Stimulated activated naive B cell treated with anti-CD40 and anti-IgM and Interleukin-4, amounts not matched to agents 10 μg/mL and 1 μg/mL and 100 μg/mL, for 72 hours (primary cell): Measurements from ENCODE around the gene ATP5MC3.

ENCODE experiments used
- ATAC-seq, 2 donors: fragments of 150-1000 bp; cut with Tn5 transposase; replicated peaks; 2 replicates each; pipeline ENCODE4 v1.10.0; 2021; ENCODE audit warnings: moderate library complexity in 1 of 2
- DNase-seq: peaks from one replicate; pipeline ENCODE4 v3.0.0; 2021
- H3K27ac Mint-ChIP-seq: one replicate; pipeline ENCODE4 v1.8.0; 2022; ENCODE audit warnings: mild to moderate bottlenecking, mixed read lengths
- H3K27me3 Mint-ChIP-seq, 2 donors: one replicate each; pipeline ENCODE4 v1.8.0; 2022; ENCODE audit warnings: mixed read lengths in 2 of 2
- H3K36me3 Mint-ChIP-seq, 2 donors: one replicate each; pipeline ENCODE4 v1.8.0; 2022; ENCODE audit warnings: mixed read lengths in 2 of 2, mild to moderate bottlenecking in 1 of 2
- H3K4me1 Mint-ChIP-seq, 2 donors: one replicate each; pipeline ENCODE4 v1.8.0; 2022; ENCODE audit warnings: mixed read lengths in 2 of 2, mild to moderate bottlenecking in 1 of 2
- H3K4me3 Mint-ChIP-seq, 2 donors: one replicate each; pipeline ENCODE4 v1.8.0; 2022; ENCODE audit warnings: mild to moderate bottlenecking in 2 of 2, mixed read lengths in 2 of 2, moderate library complexity in 1 of 2
- H3K9me3 Mint-ChIP-seq, 2 donors: one replicate each; pipeline ENCODE4 v1.8.0; 2022; ENCODE audit warnings: mixed read lengths in 2 of 2, mild to moderate bottlenecking in 1 of 2

ATP5MC3 gene

DNA sequence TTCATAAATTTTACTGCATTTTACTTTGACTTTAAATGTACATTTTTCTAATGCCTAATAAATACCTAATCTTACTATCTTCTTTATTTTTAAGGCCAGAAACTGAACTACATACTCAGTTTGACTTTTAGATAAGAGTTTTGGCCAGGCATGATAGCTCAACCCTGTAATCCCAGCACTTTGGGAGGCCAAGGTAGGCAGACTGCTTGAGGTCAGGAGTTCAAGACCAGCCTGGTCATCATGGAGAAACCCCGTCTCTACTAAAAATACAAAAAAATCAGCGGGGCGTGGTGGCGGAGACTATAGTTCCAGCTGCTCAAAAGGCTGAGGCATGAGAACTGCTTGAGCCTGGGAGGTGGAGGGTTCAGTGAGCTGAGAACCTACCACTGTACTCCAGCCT is 22.6 kb downstream of the ATP5MC3 start:
- Mint-ChIP-seq H3K4me3 (no peak overlapping the region), H3K27me3 (no peaks in the 10 kb centered on the region), H3K27ac (no peak overlapping the region), H3K9me3 (no peaks in the 10 kb centered on the region), H3K36me3 (peaks cover 8 to 23% of the 10 kb centered on the region in 2 donors), H3K4me1 (peaks cover 11 to 18% of the 10 kb centered on the region in 2 donors)
- no peak for DNase-seq
- no peak for ATAC-seq

DNA sequence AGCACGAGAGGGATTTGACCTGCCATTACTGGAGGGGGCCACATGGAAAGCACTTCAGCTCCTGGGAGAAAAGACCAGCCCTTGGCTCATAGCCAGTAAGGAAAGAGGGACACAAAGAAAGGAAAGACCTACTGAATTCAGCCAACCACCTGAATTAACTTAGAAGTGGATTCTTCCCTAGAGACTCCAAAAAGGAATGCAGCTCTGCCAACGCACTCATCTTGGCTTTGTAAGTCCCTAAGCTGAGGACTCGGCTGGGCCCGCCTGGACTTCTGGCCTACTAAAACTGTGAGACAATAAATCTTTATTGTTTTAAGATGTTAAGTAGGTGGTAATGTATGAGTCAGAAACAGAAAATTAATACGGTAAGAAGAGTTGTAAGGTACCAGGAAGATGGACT is 25.0 kb downstream of the ATP5MC3 start:
- Mint-ChIP-seq H3K4me3 (no peak overlapping the region), H3K36me3 (peaks cover 5 to 20% of the 10 kb centered on the region in 2 donors), H3K27me3 (no peaks in the 10 kb centered on the region), H3K9me3 (no peaks in the 10 kb centered on the region), H3K27ac (no peak overlapping the region), H3K4me1 (peaks cover 13 to 24% of the 10 kb centered on the region in 2 donors)
- DNase-seq (no peak), ATAC-seq (no peak)

DNA sequence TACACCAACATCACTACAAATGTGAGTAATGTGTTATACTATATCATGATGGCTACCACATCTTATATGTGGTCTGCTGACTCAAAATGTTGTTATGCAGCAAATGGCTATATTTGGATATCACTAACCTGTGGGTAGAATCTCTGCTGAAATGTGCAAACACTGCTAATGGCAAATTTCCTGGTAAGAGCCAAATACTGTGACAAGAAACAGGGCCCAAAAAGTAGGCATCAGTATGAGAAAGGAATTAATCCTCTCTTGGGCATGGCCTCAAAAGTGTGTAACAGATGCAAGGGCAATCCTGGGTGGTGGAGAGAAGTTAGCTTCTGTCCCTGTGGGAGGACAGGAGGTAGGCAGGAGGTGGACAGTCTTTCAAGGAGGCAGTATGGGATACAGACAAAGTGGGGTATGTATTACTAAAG is 26.8 kb downstream of the ATP5MC3 start:
- no peak for DNase-seq
- Mint-ChIP-seq H3K27ac (peak overlapping the region; percentile 31), H3K9me3 (no peaks in the 10 kb centered on the region)

DNA sequence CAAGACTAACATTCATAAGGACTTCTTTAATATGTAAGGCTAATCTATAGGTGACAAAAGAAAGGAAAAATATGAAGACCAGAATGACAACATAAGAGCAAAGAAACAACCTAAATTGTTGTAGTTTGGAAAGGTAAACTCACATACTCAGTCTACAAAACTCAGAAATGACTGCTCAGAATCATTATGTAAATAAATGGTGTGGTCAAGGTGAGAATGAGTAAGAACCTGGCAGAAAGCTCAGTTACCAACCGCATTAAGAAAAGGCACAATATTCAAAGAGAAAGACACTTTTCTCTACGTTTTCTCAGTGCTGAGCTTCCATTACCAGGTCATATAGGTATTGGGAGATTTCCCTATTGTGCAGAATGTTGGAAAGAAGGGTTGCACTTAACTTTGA is 29.3 kb downstream of the ATP5MC3 start:
- H3K4me1 Mint-ChIP-seq = peaks cover 9 to 36% of the 10 kb centered on the region in 2 donors
- no peak for ATAC-seq
- peak overlapping the region; percentile 9 for H3K27ac Mint-ChIP-seq
- H3K36me3 Mint-ChIP-seq = peaks cover 12 to 28% of the 10 kb centered on the region in 2 donors
- H3K9me3 Mint-ChIP-seq = no peaks in the 10 kb centered on the region
- H3K27me3 Mint-ChIP-seq = no peaks in the 10 kb centered on the region
- no peak overlapping the region for H3K4me3 Mint-ChIP-seq
- no peak for DNase-seq

More for the DNA sequence above, 26.8 kb downstream of the ATP5MC3 start:
- H3K4me3 Mint-ChIP-seq = no peak overlapping the region
- peaks cover 7 to 16% of the 10 kb centered on the region in 2 donors for H3K36me3 Mint-ChIP-seq
- H3K27me3 Mint-ChIP-seq = no peaks in the 10 kb centered on the region
- peaks cover 10 to 25% of the 10 kb centered on the region in 2 donors for H3K4me1 Mint-ChIP-seq
- peak; percentile 79 for ATAC-seq

DNA sequence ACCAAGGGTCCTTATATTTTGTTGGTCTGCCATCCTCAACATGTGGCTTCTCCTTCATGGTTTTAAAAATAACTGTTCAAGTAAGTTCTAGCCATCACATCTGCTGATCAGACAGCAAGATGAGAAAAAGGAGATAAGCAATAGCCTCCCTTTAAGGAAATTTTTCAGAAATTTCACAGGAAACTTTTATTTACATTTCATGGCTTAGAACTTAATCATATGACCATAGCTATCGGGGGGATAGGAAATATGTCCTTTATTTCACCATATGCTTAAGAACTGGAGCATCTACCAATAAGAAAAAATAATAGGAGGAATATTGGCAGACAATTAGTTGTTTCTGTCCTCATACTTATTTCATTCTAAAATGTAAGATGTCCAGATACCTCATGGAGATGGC is 29.7 kb downstream of the ATP5MC3 start:
- Mint-ChIP-seq H3K9me3 (no peaks in the 10 kb centered on the region), H3K4me3 (no peak overlapping the region), H3K4me1 (peaks cover 8 to 34% of the 10 kb centered on the region in 2 donors), H3K27ac (no peak overlapping the region), H3K27me3 (no peaks in the 10 kb centered on the region), H3K36me3 (peaks cover 12 to 24% of the 10 kb centered on the region in 2 donors)
- DNase-seq = no peak
- no peak for ATAC-seq

DNA sequence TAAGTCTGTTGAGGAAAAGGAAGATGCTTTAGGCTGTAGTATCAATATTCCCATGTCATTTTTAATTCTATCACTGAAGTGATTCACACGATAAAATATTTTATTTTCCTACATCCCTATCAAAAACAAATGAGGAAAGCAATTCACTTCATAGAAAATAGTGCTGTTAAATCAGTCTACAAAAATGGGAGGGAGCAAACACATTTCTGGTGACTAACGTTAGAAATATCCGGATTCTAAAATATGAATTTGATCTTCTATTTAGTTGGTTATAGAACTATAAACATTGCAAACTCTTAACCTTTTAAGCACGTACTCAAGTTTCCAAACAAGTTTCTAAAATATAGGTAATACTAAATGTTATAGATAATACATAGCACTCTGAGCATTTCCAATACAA is 34.3 kb downstream of the ATP5MC3 start:
- Mint-ChIP-seq H3K27me3 (no peaks in the 10 kb centered on the region), H3K27ac (no peak overlapping the region), H3K36me3 (peaks cover 20 to 35% of the 10 kb centered on the region in 2 donors), H3K4me3 (no peak overlapping the region), H3K9me3 (no peaks in the 10 kb centered on the region), H3K4me1 (peaks cover 9 to 32% of the 10 kb centered on the region in 2 donors)
- DNase-seq (no peak), ATAC-seq (no peak)

- no peak overlapping the region for H3K27ac Mint-ChIP-seq
- peaks cover 11 to 34% of the 10 kb centered on the region in 2 donors for H3K36me3 Mint-ChIP-seq
- H3K4me3 Mint-ChIP-seq = no peak overlapping the region
- DNase-seq = no peak
- H3K9me3 Mint-ChIP-seq = no peaks in the 10 kb centered on the region
- H3K4me1 Mint-ChIP-seq = peaks cover 5 to 29% of the 10 kb centered on the region in 2 donors
- no peaks in the 10 kb centered on the region for H3K27me3 Mint-ChIP-seq
- ATAC-seq = no peak
Observed at GRCh38 chr2:175143678-175144077, 37.8 kb downstream of the ATP5MC3 start.

DNA sequence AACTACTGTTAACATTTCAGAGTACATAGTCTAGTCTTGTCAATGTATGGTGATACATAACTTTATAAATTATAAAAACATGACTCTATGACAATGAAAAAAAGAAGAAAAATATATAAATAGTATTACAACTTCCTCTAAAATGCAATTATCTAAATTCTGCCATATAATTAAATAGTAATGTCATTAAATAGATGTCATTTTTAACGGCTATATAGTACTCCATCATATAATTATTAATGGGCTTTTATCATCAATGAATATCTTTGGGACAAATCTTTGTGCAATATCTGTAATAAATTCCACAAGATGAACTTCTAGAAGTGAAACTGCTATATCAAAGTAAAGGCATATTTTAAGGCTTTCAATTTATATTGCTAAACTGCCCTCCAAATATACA is 38.3 kb downstream of the ATP5MC3 start:
- H3K9me3 Mint-ChIP-seq = no peaks in the 10 kb centered on the region
- H3K27ac Mint-ChIP-seq = no peak overlapping the region
- no peaks in the 10 kb centered on the region for H3K27me3 Mint-ChIP-seq
- no peak overlapping the region for H3K4me3 Mint-ChIP-seq
- DNase-seq = no peak
- H3K36me3 Mint-ChIP-seq = peaks cover 14 to 33% of the 10 kb centered on the region in 2 donors
- peaks cover 5 to 27% of the 10 kb centered on the region in 2 donors for H3K4me1 Mint-ChIP-seq
- ATAC-seq = no peak

DNA sequence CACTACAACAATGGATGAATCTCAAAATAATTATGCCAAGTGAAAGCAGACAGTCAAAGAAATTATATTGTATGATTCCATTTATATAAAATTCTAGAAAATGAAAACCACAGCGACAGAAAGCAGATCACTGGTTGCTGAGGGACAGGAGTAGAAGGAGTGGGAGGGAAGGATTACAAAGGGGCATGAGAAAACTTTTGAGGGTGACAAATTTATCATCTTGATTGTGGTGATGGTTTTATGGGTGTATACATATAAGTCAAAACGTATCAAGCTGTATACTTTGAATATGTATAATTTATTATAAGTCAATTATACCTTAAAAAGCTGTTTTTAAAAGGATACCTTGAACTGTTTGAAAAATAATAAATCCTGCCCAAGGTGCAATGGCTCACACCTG is 41.2 kb downstream of the ATP5MC3 start:
- H3K9me3 Mint-ChIP-seq = no peaks in the 10 kb centered on the region
- no peaks in the 10 kb centered on the region for H3K27me3 Mint-ChIP-seq
- DNase-seq (no peak), ATAC-seq (no peak)
- H3K36me3 Mint-ChIP-seq = peaks cover 16 to 47% of the 10 kb centered on the region in 2 donors
- H3K4me1 Mint-ChIP-seq = peaks cover 12 to 52% of the 10 kb centered on the region in 2 donors
- no peak overlapping the region for H3K27ac Mint-ChIP-seq
- no peak overlapping the region for H3K4me3 Mint-ChIP-seq

GRCh38 chr2:175137793-175138192 is 43.7 kb downstream of the ATP5MC3 start:
- DNase-seq (no peak), ATAC-seq (no peak)
- Mint-ChIP-seq H3K27me3 (no peaks in the 10 kb centered on the region), H3K27ac (no peak overlapping the region), H3K4me1 (peaks cover 15 to 49% of the 10 kb centered on the region in 2 donors), H3K4me3 (no peak overlapping the region), H3K36me3 (peaks cover 18 to 47% of the 10 kb centered on the region in 2 donors), H3K9me3 (no peaks in the 10 kb centered on the region)

DNA sequence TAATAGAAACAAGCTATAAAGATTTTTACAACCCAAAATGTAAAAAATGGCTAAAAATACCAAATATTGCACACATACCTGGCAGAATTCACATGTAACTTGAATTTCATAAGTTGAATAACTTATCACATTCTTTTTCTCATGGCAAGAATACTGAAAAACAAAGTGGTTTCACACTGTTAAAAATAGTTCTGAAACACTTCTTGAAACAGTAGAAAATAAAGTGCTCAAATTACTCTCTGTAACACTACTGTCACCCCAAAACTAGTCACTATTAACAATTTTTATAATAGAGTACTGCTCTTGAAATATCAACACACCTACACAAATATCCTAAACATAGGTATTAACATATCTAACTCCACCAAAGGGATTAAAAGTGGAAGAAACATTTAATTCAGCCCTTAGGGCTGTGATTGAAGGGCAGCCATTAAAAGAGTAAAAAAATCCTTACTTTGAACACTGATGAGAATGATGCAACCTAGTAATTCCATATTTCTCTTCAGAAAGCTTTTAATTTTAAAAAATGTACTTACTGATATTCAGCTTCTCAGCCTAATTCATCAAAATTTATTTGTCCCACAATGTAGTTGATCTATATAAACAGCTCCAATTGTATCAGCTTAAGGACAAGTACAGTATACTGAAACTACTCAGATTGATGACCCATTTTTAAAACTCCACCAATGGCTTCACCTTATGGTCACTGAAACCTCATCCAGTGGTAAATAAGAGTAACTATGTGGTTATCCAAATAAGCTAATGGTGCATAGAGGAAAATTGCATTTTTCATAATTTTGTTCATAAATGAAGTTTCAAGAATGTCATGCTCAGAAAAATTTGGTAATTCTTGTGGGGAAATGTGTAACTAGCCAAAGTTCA is 44.9 kb downstream of the ATP5MC3 start:
- Mint-ChIP-seq H3K9me3 (no peaks in the 10 kb centered on the region), H3K4me1 (peaks cover 11 to 39% of the 10 kb centered on the region in 2 donors), H3K27me3 (no peaks in the 10 kb centered on the region), H3K4me3 (no peak overlapping the region), H3K27ac (no peak overlapping the region), H3K36me3 (peaks cover 18 to 38% of the 10 kb centered on the region in 2 donors)
- ATAC-seq (no peak), DNase-seq (no peak)

GRCh38 chr2:175135862-175136261 is 45.6 kb downstream of the ATP5MC3 start:
- ATAC-seq = no peak
- Mint-ChIP-seq H3K4me3 (no peak overlapping the region), H3K27me3 (no peaks in the 10 kb centered on the region), H3K27ac (no peak overlapping the region), H3K4me1 (peaks cover 11 to 32% of the 10 kb centered on the region in 2 donors), H3K9me3 (no peaks in the 10 kb centered on the region), H3K36me3 (peaks cover 18 to 41% of the 10 kb centered on the region in 2 donors)
- no peak for DNase-seq

GRCh38 chr2:175135177-175135576 is 46.3 kb downstream of the ATP5MC3 start:
- Mint-ChIP-seq H3K4me3 (no peak overlapping the region), H3K27ac (no peak overlapping the region), H3K36me3 (peaks cover 18 to 41% of the 10 kb centered on the region in 2 donors), H3K9me3 (no peaks in the 10 kb centered on the region), H3K27me3 (no peaks in the 10 kb centered on the region), H3K4me1 (peaks cover 11 to 32% of the 10 kb centered on the region in 2 donors)
- DNase-seq (no peak), ATAC-seq (no peak)

- Mint-ChIP-seq H3K27me3 (no peaks in the 10 kb centered on the region), H3K4me1 (peaks cover 4 to 11% of the 10 kb centered on the region in 2 donors), H3K4me3 (no peak overlapping the region), H3K9me3 (no peaks in the 10 kb centered on the region), H3K27ac (no peak overlapping the region), H3K36me3 (peaks cover 27 to 41% of the 10 kb centered on the region in 2 donors)
- DNase-seq (no peak), ATAC-seq (no peak)
Observed at GRCh38 chr2:175131252-175131651, 50.3 kb downstream of the ATP5MC3 start.

DNA sequence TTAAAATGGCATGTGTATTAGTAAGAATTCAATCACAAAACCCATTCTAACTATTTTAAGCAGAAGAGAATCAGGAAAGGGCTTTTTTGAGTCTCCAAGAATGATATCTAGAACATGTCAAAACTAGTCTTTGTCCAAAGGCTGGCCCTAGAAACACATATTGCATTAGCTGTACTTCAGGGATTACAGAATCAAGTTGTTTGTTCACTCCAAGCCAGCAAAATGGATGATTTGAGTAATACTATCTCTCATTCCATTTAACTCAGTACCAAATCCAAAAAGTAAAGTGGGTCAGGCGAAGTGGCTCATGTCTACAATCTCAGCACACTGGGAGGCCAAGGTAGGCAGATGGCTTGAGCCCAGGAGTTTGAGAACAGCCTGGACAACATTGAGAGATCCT is 54.8 kb downstream of the ATP5MC3 start:
- Mint-ChIP-seq H3K4me1 (peaks cover 0 to 2% of the 10 kb centered on the region in 2 donors), H3K27me3 (no peaks in the 10 kb centered on the region), H3K4me3 (no peak overlapping the region), H3K36me3 (peaks cover 19 to 40% of the 10 kb centered on the region in 2 donors), H3K9me3 (no peaks in the 10 kb centered on the region), H3K27ac (no peak overlapping the region)
- DNase-seq (no peak), ATAC-seq (no peak)
